ENCODE measurements around the gene SMG1. TPM values are rescaled to one million over a fixed set of nuclear protein-coding genes. Genes with fewer than 3 reads are reported as not detected.

The SMG1 gene
- total RNA-seq, 1 experiment from 2014 or later: 96.4 TPM

DNA sequence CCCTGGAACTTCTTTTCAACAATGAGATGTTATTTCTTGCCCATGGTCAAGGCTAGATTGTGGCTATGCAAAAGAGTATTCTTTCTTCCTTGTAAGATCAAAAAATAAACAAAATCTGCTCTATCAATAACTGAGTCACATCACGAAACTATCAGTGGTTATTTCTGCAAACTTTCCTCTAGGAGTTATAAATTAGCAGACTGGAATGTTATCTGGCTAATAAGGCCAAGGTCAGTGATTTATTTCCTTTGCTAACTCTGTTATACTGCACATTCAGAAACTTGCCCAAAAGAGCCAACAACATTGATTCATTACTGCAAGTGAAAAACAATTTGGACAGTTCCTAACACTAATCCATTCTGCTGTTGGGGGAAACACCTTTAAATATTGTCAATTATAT is 129.8 kb downstream of the SMG1 start:
- H2BK120ac ChIP-seq (ENCODE audit: low read depth, low read length, poor library complexity, severe bottlenecking): no peak overlapping the region
- H3K23me2 ChIP-seq (ENCODE audit: insufficient read length, low read depth, low read length, poor library complexity, severe bottlenecking): peaks cover 7% of the 10 kb centered on the region
- no peak overlapping the region for H4K91ac ChIP-seq (ENCODE audit: insufficient read length, low read depth, low read length)
- no peak overlapping the region for H3K4ac ChIP-seq (ENCODE audit: low read depth, low read length)
- no peak overlapping the region for H2AK5ac ChIP-seq (ENCODE audit: insufficient read length, low read length)
- no peaks in the 10 kb centered on the region for H3K79me1 ChIP-seq (ENCODE audit: insufficient read depth, low read depth, low read length, poor library complexity, severe bottlenecking)
- peaks cover 14 to 15% of the 10 kb centered on the region in 2 experiments for H3K4me1 Mint-ChIP-seq
- H4K8ac ChIP-seq (replicated peaks; ENCODE audit: insufficient read length, low read depth, low read length): no peak overlapping the region
- TF ChIP-seq, protein P1, sequence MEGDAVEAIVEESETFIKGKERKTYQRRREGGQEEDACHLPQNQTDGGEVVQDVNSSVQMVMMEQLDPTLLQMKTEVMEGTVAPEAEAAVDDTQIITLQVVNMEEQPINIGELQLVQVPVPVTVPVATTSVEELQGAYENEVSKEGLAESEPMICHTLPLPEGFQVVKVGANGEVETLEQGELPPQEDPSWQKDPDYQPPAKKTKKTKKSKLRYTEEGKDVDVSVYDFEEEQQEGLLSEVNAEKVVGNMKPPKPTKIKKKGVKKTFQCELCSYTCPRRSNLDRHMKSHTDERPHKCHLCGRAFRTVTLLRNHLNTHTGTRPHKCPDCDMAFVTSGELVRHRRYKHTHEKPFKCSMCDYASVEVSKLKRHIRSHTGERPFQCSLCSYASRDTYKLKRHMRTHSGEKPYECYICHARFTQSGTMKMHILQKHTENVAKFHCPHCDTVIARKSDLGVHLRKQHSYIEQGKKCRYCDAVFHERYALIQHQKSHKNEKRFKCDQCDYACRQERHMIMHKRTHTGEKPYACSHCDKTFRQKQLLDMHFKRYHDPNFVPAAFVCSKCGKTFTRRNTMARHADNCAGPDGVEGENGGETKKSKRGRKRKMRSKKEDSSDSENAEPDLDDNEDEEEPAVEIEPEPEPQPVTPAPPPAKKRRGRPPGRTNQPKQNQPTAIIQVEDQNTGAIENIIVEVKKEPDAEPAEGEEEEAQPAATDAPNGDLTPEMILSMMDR (conservative IDR thresholded peaks at IDR 0.05): no peak
- no peak overlapping the region for H2BK12ac ChIP-seq (ENCODE audit: insufficient read length, low read depth, low read length)
- no peak overlapping the region for H2BK5ac ChIP-seq (ENCODE audit: insufficient read length, low read length)
- no peak overlapping the region for H2AFZ ChIP-seq (ENCODE audit: low read length)
- no peak overlapping the region for H3K27ac ChIP-seq (ENCODE audit: insufficient read length, low read depth, low read length)
- no peaks in the 10 kb centered on the region for H3K27me3 ChIP-seq (ENCODE audit: insufficient read depth, low read length)
- no peak overlapping the region for H3T11ph ChIP-seq (ENCODE audit: low read length)
- no peak overlapping the region for H3K56ac ChIP-seq (ENCODE audit: insufficient read length, low read depth, low read length)
- no CpG with 5 or more reads among the region's 1 CpG for WGBS (ENCODE audit: extremely low coverage, insufficient read length, low lambda C conversion rate)
- H3K9me3 Mint-ChIP-seq: no peaks in the 10 kb centered on the region; a peak in 1 of 5 replicates
- no peak overlapping the region for H2BK20ac ChIP-seq (ENCODE audit: low read depth, low read length, poor library complexity, severe bottlenecking)
- no peak overlapping the region for H3K9ac ChIP-seq (ENCODE audit: extremely low read depth, insufficient read length, low read length)
- no peaks in the 10 kb centered on the region for H3K9me3 ChIP-seq (ENCODE audit: control insufficient read depth, low read depth, low read length)
- H4K20me1 ChIP-seq (ENCODE audit: control insufficient read depth, insufficient read depth, insufficient read length): no peaks in the 10 kb centered on the region
- H3K79me2 ChIP-seq (ENCODE audit: insufficient read depth, low read length): peaks cover 22% of the 10 kb centered on the region
- peaks cover 29 to 79% (median 70%) of the 10 kb centered on the region in 3 experiments for H3K36me3 Mint-ChIP-seq (ENCODE audit: insufficient read depth in 1 of 3, low read depth in 3 of 3)
- H3K14ac ChIP-seq (ENCODE audit: insufficient read depth, low read length): no peak overlapping the region
- no peak overlapping the region for H3K4me2 ChIP-seq (ENCODE audit: insufficient read depth, insufficient read length, low read length)
- H4K5ac ChIP-seq (ENCODE audit: insufficient read length, low read depth, low read length): no peak overlapping the region
- H3K4me3 Mint-ChIP-seq: no peak overlapping the region
- DNase-seq: no peak
- H3K4me1 ChIP-seq (ENCODE audit: insufficient read depth, low read length): no peaks in the 10 kb centered on the region
- no peak overlapping the region for H3K27ac Mint-ChIP-seq
- no peak overlapping the region for H2BK15ac ChIP-seq (ENCODE audit: low read depth, low read length)
- no peak overlapping the region for H3K23ac ChIP-seq (ENCODE audit: insufficient read length, low read depth, low read length)
- no peaks in the 10 kb centered on the region for H3K27me3 Mint-ChIP-seq (ENCODE audit: low read depth)
- H3K18ac ChIP-seq (ENCODE audit: insufficient read length, low read depth, low read length): no peak overlapping the region
